DOHH2 (cell line): ENCODE data around the gene SPOCK1.

Experiments used
- H3F3A ChIP-seq: fragments of 200-600 bp; sonication (generic), shearing (Covaris generic); 2 replicates; pipeline ENCODE4 v1.6.0; 2016; ENCODE audit warnings: antibody characterized with exemption, mild to moderate bottlenecking; ENCODE audit not compliant: control insufficient read depth, insufficient read depth
- H3K27ac ChIP-seq: fragments of 200-600 bp; sonication (generic); 2 replicates; pipeline ENCODE4 v1.5.1; 2014; ENCODE audit warnings: low read depth, mild to moderate bottlenecking, low read length, moderate library complexity
- H3K27me3 ChIP-seq: fragments of 200-600 bp; sonication (generic); 2 replicates; pipeline ENCODE4 v1.6.1; 2014; ENCODE audit warnings: mild to moderate bottlenecking, low read length, mixed read lengths; ENCODE audit not compliant: control insufficient read depth
- H3K36me3 ChIP-seq: fragments of 200-600 bp; sonication (generic); 2 replicates; pipeline ENCODE4 v1.6.1; 2014; ENCODE audit warnings: mild to moderate bottlenecking, low read length, moderate library complexity, mixed read lengths; ENCODE audit not compliant: control insufficient read depth
- H3K4me1 ChIP-seq: fragments of 200-600 bp; sonication (generic); 2 replicates; pipeline ENCODE4 v1.6.1; 2014; ENCODE audit warnings: mild to moderate bottlenecking, low read length, mixed read lengths; ENCODE audit not compliant: control insufficient read depth
- H3K4me2 ChIP-seq: fragments of 200-600 bp; sonication (generic); 2 replicates; pipeline ENCODE4 v1.6.0; 2014; ENCODE audit warnings: mild to moderate bottlenecking, low read length, moderate library complexity
- H3K4me3 ChIP-seq: fragments of 200-600 bp; sonication (generic); 2 replicates; pipeline ENCODE4 v1.5.1; 2014; ENCODE audit warnings: mild to moderate bottlenecking, low read length, mixed read lengths
- H3K79me2 ChIP-seq: fragments of 200-600 bp; sonication (generic); 2 replicates; pipeline ENCODE4 v1.6.1; 2014; ENCODE audit warnings: mild to moderate bottlenecking, low read length, mixed read lengths; ENCODE audit not compliant: control insufficient read depth
- H3K9me2 ChIP-seq: fragments of 200-600 bp; sonication (generic); replicated peaks from 2 replicates; pipeline ENCODE4 v1.6.1; 2014; ENCODE audit warnings: mild to moderate bottlenecking, low read length, mixed read lengths; ENCODE audit not compliant: control insufficient read depth
- H3K9me3 ChIP-seq: fragments of 200-600 bp; sonication (generic); 2 replicates; pipeline ENCODE4 v1.6.1; 2014; ENCODE audit warnings: antibody characterized with exemption, low read length, mixed read lengths; ENCODE audit not compliant: control insufficient read depth, insufficient read depth
- H4K20me1 ChIP-seq: fragments of 200-600 bp; sonication (generic); 2 replicates; pipeline ENCODE4 v1.6.0; 2014; ENCODE audit warnings: low read depth, mild to moderate bottlenecking, antibody characterized with exemption, low read length, moderate library complexity; ENCODE audit not compliant: control insufficient read depth, insufficient read depth
- CTCF ChIP-seq: fragments of 200-600 bp; sonication (generic); IDR thresholded peaks from one replicate; pipeline ENCODE4 v1.5.1; 2014; ENCODE audit warnings: antibody characterized with exemption, mild to moderate bottlenecking, low read depth, low read length; ENCODE audit not compliant: poor library complexity, severe bottlenecking
- EZH2phosphoT487 ChIP-seq: fragments of 200-600 bp; sonication (generic); IDR thresholded peaks from 2 replicates; pipeline ENCODE4 v1.6.1; 2017; ENCODE audit warnings: borderline replicate concordance, mild to moderate bottlenecking, antibody characterized with exemption, low read length, moderate library complexity, mixed read lengths

Gene SPOCK1

GRCh38 chr5:137099651-137100050 is 399.5 kb downstream of the SPOCK1 start:
- Histone ChIP-seq H3K4me1 (no peaks in the 10 kb centered on the region), H3K4me3 (no peak overlapping the region), H3F3A (no peaks in the 10 kb centered on the region), H3K36me3 (no peaks in the 10 kb centered on the region), H3K27me3 (no peaks in the 10 kb centered on the region), H3K4me2 (no peak overlapping the region), H3K9me3 (no peaks in the 10 kb centered on the region), H3K9me2 (no peaks in the 10 kb centered on the region), H3K79me2 (no peaks in the 10 kb centered on the region), H4K20me1 (no peaks in the 10 kb centered on the region), H3K27ac (no peak overlapping the region)
- no peak for TF ChIP-seq EZH2phosphoT487
- TF ChIP-seq CTCF: no peak

- TF ChIP-seq EZH2phosphoT487 (no peak), CTCF (no peak)
- Histone ChIP-seq H3K27me3 (no peaks in the 10 kb centered on the region), H3K9me3 (no peaks in the 10 kb centered on the region), H3K4me2 (no peak overlapping the region), H3K4me1 (no peaks in the 10 kb centered on the region), H3K27ac (no peak overlapping the region), H3K9me2 (no peaks in the 10 kb centered on the region), H4K20me1 (no peaks in the 10 kb centered on the region), H3K4me3 (no peak overlapping the region), H3K36me3 (no peaks in the 10 kb centered on the region), H3F3A (no peaks in the 10 kb centered on the region), H3K79me2 (no peaks in the 10 kb centered on the region)
Measured at GRCh38 chr5:137098663-137099062, 400.5 kb downstream of the SPOCK1 start.

- Histone ChIP-seq H3K36me3 (no peaks in the 10 kb centered on the region), H3K9me3 (no peaks in the 10 kb centered on the region), H3K4me2 (no peak overlapping the region), H3K4me1 (no peaks in the 10 kb centered on the region), H3K27me3 (no peaks in the 10 kb centered on the region), H3F3A (no peaks in the 10 kb centered on the region), H3K4me3 (no peak overlapping the region), H3K9me2 (no peaks in the 10 kb centered on the region), H4K20me1 (no peaks in the 10 kb centered on the region), H3K27ac (no peak overlapping the region), H3K79me2 (no peaks in the 10 kb centered on the region)
- TF ChIP-seq EZH2phosphoT487 (no peak), CTCF (no peak)
Measured at GRCh38 chr5:137098238-137098637, 400.9 kb downstream of the SPOCK1 start.

GRCh38 chr5:137097203-137097602 is 401.9 kb downstream of the SPOCK1 start:
- Histone ChIP-seq H4K20me1 (no peaks in the 10 kb centered on the region), H3K9me2 (no peaks in the 10 kb centered on the region), H3K27me3 (no peaks in the 10 kb centered on the region), H3K79me2 (no peaks in the 10 kb centered on the region), H3K4me3 (no peak overlapping the region), H3K9me3 (no peaks in the 10 kb centered on the region), H3K4me1 (no peaks in the 10 kb centered on the region), H3K36me3 (no peaks in the 10 kb centered on the region), H3K27ac (no peak overlapping the region), H3F3A (no peaks in the 10 kb centered on the region), H3K4me2 (no peak overlapping the region)
- TF ChIP-seq EZH2phosphoT487: no peak
- no peak for TF ChIP-seq CTCF
